Measurements from ENCODE around the gene CMTM7. TPM values are rescaled to one million over a fixed set of nuclear protein-coding genes. Genes with fewer than 3 reads are reported as not detected.
A peak's percentile ranks its signal among the peaks of the same experiment; 100 is the strongest.

The CMTM7 gene
- total and polyA plus RNA-seq, 2 of the 13 experiments (the other 11 are each of a cell fraction or from before 2014, with no cell fraction given), result 20.9 to 21.4 TPM

DNA sequence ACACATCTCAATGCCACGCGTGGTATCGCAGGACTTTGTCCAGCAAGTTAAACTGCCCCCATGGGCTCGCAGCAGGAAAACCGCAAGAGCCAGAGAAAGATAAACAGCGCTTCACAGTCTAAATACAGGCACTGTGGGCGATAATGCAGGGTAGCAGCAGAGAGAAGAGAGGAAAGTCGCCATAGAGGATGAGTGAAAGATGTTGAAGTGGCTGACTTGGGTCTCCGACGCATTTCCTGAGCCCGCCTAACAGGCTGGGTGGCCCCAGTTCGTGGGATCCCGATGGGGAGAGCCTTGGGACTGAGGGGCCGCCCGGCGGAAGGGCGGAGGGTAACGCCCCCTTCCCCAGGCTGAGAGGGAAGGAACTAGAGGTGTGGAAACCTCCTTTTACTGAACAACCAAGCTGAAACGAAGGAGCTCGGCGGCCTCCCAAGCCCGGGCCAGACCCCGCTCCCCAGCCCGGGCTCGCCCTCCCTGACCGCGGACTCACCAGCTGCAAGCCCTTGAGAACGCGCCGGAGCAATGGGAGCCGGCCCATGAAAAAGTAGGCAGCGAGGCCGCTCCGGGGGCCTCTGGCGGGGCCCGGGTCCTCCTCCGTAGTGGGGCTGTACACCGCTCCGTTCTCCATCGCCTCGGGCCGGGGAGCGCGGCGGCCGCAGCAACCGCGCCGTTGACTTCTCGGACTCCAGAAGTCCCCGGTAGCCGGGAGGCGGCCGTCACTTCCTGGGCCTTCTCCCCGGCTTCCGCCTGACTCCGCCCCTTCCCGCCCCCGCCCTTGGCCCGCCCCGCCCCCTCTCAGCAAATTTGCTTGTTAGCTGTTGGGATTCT is 110.7 kb downstream of the CMTM7 start, which contains the start of gene CMTM6 (continued):
- TF ChIP-seq CREM (IDR thresholded peaks at IDR 0.05), result 0 out of 2 replicates have a peak, but pooled peaks have one; percentile 1
- TF ChIP-seq CREM (CRISPR knock-in tag; IDR thresholded peaks at IDR 0.05), result no peak
- no peak for TF ChIP-seq ZC3H4 (CRISPR knock-in tag; IDR thresholded peaks at IDR 0.05; ENCODE audit: borderline replicate concordance)
- TF ChIP-seq, protein P1, sequence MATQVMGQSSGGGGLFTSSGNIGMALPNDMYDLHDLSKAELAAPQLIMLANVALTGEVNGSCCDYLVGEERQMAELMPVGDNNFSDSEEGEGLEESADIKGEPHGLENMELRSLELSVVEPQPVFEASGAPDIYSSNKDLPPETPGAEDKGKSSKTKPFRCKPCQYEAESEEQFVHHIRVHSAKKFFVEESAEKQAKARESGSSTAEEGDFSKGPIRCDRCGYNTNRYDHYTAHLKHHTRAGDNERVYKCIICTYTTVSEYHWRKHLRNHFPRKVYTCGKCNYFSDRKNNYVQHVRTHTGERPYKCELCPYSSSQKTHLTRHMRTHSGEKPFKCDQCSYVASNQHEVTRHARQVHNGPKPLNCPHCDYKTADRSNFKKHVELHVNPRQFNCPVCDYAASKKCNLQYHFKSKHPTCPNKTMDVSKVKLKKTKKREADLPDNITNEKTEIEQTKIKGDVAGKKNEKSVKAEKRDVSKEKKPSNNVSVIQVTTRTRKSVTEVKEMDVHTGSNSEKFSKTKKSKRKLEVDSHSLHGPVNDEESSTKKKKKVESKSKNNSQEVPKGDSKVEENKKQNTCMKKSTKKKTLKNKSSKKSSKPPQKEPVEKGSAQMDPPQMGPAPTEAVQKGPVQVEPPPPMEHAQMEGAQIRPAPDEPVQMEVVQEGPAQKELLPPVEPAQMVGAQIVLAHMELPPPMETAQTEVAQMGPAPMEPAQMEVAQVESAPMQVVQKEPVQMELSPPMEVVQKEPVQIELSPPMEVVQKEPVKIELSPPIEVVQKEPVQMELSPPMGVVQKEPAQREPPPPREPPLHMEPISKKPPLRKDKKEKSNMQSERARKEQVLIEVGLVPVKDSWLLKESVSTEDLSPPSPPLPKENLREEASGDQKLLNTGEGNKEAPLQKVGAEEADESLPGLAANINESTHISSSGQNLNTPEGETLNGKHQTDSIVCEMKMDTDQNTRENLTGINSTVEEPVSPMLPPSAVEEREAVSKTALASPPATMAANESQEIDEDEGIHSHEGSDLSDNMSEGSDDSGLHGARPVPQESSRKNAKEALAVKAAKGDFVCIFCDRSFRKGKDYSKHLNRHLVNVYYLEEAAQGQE (IDR thresholded peaks at IDR 0.05; ENCODE audit: borderline replicate concordance in 1 of 2, low read depth in 1 of 2, low read length in 2 of 2), result no peak
- no peak for TF ChIP-seq EHMT2 (IDR thresholded peaks at IDR 0.05; ENCODE audit: borderline replicate concordance, low read depth, low read length)
- TF ChIP-seq TSC22D2 (CRISPR knock-in tag; IDR thresholded peaks at IDR 0.05; ENCODE audit: borderline replicate concordance), result 0 out of 2 replicates have a peak, but pooled peaks have one; percentile 16
- no peak for TF ChIP-seq HHEX (CRISPR knock-in tag; IDR thresholded peaks at IDR 0.05)
- TF ChIP-seq, protein P2, sequence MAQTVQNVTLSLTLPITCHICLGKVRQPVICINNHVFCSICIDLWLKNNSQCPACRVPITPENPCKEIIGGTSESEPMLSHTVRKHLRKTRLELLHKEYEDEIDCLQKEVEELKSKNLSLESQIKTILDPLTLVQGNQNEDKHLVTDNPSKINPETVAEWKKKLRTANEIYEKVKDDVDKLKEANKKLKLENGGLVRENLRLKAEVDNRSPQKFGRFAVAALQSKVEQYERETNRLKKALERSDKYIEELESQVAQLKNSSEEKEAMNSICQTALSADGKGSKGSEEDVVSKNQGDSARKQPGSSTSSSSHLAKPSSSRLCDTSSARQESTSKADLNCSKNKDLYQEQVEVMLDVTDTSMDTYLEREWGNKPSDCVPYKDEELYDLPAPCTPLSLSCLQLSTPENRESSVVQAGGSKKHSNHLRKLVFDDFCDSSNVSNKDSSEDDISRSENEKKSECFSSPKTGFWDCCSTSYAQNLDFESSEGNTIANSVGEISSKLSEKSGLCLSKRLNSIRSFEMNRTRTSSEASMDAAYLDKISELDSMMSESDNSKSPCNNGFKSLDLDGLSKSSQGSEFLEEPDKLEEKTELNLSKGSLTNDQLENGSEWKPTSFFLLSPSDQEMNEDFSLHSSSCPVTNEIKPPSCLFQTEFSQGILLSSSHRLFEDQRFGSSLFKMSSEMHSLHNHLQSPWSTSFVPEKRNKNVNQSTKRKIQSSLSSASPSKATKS (CRISPR knock-in tag; IDR thresholded peaks at IDR 0.05), result no peak
- TF ChIP-seq, protein P3, sequence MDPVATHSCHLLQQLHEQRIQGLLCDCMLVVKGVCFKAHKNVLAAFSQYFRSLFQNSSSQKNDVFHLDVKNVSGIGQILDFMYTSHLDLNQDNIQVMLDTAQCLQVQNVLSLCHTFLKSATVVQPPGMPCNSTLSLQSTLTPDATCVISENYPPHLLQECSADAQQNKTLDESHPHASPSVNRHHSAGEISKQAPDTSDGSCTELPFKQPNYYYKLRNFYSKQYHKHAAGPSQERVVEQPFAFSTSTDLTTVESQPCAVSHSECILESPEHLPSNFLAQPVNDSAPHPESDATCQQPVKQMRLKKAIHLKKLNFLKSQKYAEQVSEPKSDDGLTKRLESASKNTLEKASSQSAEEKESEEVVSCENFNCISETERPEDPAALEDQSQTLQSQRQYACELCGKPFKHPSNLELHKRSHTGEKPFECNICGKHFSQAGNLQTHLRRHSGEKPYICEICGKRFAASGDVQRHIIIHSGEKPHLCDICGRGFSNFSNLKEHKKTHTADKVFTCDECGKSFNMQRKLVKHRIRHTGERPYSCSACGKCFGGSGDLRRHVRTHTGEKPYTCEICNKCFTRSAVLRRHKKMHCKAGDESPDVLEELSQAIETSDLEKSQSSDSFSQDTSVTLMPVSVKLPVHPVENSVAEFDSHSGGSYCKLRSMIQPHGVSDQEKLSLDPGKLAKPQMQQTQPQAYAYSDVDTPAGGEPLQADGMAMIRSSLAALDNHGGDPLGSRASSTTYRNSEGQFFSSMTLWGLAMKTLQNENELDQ (CRISPR knock-in tag; IDR thresholded peaks at IDR 0.05; ENCODE audit: borderline replicate concordance), result no peak
- TF ChIP-seq NFIB (CRISPR knock-in tag; IDR thresholded peaks at IDR 0.05; ENCODE audit: borderline replicate concordance), result no peak
